ENCODE measurements around the gene AMPH.
"Not testable (repeated sequence)": the region's sequence is repeated elsewhere in the genome, so short reads cannot be mapped to it uniquely, and the experiment has no call there.

Gene AMPH

DNA sequence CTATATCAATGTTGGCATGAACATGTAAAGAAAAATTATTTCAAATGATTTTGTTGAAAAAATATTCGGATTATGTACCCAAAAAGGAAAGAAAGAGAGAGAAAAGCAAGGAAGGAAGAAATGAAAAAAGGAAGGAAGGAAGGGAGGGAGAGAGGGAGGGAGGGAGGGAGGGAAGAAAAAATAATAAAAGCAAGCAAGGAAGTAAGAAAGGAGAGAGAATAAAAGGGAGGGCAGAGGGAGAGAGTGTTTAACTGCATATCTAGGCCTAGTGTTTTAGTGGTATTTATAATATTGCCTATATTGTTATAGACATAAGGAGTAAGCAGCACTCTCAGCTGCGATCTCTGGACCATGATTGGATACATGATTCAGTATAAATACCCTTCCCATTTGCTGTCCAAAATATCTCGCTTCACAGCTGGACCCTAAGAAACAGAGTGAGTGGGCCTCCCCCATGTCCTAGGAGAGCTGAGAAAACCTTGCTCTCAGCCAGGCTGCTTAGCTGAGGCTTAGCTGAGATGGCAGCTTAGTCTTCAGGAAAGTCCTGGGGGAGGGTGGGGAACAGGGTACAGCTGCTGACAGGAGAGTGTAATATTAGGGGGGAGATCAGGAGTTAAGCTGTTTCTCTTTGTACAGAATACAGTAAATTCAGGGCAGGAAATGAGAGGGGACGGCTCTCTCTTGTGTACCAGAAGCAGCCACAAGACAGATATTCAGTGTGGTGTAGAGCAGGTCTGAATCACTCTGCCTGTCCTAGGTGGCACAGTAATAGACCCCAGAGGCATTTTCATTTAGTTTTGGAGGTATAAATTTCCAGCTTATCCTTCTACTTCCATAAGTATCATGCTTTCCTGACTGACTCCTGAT lies 291.0 kb downstream of the AMPH start:
- no peak for DNase-seq (ENCODE audit: extremely low read depth, low read depth)
- TF ChIP-seq, protein P1, sequence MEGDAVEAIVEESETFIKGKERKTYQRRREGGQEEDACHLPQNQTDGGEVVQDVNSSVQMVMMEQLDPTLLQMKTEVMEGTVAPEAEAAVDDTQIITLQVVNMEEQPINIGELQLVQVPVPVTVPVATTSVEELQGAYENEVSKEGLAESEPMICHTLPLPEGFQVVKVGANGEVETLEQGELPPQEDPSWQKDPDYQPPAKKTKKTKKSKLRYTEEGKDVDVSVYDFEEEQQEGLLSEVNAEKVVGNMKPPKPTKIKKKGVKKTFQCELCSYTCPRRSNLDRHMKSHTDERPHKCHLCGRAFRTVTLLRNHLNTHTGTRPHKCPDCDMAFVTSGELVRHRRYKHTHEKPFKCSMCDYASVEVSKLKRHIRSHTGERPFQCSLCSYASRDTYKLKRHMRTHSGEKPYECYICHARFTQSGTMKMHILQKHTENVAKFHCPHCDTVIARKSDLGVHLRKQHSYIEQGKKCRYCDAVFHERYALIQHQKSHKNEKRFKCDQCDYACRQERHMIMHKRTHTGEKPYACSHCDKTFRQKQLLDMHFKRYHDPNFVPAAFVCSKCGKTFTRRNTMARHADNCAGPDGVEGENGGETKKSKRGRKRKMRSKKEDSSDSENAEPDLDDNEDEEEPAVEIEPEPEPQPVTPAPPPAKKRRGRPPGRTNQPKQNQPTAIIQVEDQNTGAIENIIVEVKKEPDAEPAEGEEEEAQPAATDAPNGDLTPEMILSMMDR (IDR thresholded peaks at IDR 0.05; ENCODE audit: low read depth, low read length): no peak

DNA sequence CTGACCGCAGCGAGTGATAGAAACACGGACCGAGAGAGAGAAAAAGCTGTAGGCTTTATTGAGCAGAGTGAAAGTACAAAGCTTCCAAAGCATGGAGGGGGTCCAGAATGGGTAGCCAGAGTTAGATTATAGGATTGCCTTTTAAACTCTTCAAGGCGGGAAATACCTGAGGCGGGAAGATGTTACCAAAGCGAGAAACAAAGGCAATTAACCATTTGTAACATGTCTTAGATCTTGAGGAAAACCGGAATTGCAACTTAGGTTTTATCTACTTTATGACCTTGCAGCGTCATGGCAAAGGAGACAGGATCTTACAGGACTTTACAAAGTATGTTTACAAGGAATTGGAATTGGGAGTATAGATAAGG lies 295.0 kb downstream of the AMPH start:
- not testable (repeated sequence) for DNase-seq (ENCODE audit: extremely low read depth, low read depth)

DNA sequence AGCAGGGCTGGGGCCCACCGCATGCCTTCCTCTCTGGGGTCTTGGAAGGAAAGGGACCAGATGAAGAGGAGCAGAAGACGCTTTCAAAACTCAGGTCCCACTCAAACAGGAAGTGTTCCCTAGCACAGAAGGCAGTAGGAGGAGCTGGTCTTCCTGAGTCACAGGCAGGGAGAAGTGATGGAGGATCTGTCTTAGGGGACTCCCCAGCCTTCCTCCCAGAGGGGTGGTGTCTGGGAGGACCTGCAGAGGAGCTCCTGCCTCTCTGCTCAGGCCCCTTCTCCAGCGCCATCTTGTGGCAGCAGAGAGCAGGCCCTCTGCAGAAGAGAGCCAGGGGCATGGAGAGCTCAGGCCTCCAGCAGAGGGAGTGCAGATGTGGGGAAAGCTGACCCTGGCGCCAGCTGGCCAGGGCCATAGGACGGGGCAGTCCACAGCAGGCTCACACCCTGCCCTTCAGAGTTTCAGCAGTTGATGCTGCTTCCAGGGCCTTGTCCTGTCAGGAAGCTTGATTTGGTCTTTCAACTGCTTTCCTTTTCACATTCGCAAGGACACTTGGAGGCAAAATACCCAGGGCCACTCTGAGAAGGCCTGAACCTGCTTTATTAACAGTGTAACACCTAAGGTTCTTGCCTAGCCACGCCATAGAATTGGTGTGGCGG lies 295.6 kb downstream of the AMPH start:
- DNase-seq (ENCODE audit: extremely low read depth, low read depth): peak; percentile 71

DNA sequence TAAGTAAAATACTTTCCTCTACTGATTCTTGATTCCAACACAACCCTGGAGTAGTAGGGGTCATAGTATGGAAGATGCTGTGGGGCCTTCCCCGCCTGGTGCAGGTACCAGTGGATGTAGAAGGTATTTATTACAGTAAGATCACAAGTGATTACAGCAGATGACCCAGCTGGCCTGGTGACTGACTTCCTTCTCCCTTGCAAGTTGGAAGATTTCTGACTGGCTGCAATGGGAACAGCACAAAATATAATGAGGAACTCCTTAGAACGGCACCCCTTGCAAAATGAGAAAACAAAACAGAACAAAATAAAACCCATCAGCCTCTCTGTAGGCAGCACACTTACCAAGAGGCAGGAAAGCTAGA lies 296.1 kb downstream of the AMPH start:
- DNase-seq (ENCODE audit: extremely low read depth, low read depth): no peak
- TF ChIP-seq, protein P1 (IDR thresholded peaks at IDR 0.05; ENCODE audit: low read depth, low read length): no peak

More for the DNA sequence above, 295.6 kb downstream of the AMPH start:
- TF ChIP-seq, protein P1 (IDR thresholded peaks at IDR 0.05; ENCODE audit: low read depth, low read length): no peak; the same call in none of the 2 replicates

DNA sequence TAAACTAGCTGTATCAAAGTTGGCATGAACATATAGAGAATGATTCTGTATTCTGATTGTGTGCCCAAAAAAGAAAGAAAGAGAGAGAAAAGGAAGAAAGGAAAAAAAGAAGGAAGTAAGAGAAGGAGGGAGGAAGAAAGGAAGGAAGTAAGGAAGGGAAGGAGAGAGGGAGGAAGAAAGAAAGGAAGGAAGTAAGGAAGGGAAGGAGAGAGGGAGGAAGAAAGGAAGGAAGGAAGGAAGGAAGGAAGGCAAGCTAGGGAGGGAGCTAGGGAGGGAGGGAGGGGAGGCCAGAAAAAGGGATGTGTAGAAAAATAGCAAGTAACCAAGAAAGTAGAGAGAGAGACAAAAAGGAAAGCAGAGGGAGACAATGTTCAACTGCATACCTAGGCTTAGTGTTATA lies 297.0 kb downstream of the AMPH start:
- TF ChIP-seq, protein P1 (IDR thresholded peaks at IDR 0.05; ENCODE audit: low read depth, low read length): no peak
- DNase-seq (ENCODE audit: extremely low read depth, low read depth): no peak

Measured in AG09319 (cell line).